Erythroblast (primary cell): ENCODE measurements around the gene UBXN6.

Experiments used
- DNase-seq, 2 experiments: peaks; one replicate each; lab custom pipeline; 2025; lab: John Stamatoyannopoulos, UW
- GATA1 ChIP-seq: IDR thresholded peaks from 2 replicates; pipeline ENCODE4 v1.6.1; 2011; ENCODE audit warnings: low read depth, mild to moderate bottlenecking, control low read depth, low read length, moderate library complexity
- POLR2A ChIP-seq: IDR thresholded peaks from 2 replicates; pipeline ENCODE4 v1.6.1; 2011; ENCODE audit warnings: mild to moderate bottlenecking, low read length

The UBXN6 gene

DNA sequence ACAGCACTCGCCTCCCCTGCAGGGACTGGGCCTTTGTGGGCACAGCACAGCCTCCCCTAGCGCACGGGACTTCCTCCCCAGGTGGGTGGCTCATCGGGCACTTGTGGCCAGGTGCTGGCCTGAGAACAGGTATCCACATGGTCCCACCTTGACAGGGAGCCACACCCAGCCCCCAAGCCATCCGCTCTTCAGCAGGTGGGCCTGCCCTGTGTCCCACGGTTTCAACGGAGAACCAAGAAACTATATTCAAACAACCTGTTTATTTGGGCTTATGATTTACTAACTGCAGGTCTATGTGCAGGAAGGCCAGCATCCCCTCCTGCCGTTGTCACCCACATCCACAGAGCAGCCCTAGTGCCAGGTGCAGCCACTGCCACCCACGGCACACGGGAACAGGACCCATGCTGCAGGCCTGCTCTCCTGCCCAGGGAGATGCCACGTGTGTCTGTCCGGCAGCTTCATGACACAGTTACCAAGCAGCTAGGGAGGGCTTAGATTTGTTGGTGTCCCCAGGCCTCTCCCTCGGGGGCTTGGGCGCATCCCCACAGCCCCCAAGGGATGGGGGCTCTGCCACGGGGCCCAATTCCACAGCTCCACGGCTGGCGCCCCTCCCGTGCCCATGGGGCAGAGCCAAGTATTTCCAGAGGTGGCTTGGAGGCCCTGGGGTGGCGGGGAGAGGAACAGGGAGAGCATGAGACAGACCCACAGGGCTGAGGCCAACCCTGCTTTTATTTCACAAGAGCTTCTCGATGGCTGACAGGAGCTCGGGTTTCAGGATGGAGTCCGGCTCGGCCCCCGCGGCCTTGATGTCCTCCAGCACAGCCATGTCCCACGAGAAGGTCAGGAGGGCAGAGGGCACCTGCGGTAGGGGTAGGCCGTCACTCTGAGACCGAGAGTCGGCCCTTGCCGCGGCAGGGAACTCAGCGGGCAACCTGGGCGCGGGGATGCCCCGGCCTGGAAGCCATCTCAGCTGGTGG is 12.5 kb downstream of the UBXN6 start:
- TF ChIP-seq POLR2A = peak; percentile 7
- no peak for TF ChIP-seq GATA1
- DNase-seq = no peak

DNA sequence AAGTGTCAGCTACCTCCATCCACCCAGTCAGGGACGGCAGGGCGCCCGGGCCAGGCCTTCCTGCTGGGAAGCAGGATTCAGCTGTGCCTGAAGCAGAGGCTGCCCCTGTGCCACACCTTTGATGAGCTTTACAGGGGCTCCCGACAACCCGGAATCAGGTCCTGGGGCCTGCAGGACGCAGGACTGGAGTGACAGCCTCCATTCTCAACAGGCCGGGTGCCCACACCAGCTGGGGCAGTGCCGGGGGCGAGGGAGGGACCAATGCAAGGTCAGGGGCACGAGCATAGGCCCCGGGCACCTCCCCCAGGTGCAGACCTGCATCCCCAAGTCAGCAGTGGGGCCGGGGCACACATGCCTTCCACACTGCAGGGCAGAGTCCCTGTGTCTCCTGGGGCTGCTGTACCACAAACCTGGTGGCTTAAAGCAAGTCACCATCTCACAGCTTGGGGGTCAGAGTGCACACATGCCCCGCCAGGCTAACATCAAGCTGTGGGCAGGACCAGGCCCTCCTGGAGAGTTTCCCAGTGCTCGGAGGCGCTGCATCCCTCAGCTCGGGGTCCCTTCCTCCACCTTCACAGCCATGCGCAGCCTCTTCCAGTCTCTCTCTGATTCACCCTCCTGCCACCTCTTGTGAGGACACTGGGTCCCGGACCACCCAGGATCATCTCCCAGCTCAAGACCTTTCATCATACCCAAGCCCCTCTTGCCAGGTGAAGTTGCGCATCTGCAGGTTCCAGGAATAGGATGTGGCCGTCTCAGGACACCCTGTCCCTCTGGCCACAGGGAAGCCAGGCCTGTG is 13.4 kb downstream of the UBXN6 start:
- DNase-seq = no peak
- TF ChIP-seq GATA1 = no peak
- TF ChIP-seq POLR2A = peak; percentile 26

DNA sequence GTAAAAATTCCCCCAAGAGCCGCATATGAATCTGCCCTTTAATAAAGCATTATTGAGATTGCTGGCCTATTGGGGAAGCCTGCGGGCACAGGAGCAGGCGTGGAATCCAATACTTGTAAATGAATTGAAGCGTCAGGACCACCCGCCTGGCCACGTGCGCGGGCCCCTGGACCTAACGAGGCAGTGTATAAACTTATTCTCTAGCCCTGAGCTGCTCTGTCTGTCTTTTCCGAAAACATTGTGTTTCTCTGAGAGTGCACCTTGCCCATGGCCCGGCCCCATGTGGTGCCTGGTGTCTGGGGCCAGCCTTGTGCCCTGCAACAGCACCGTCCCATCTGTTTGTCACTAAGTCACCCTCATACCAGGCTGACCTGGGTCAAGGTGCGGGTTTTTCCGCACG is 14.4 kb downstream of the UBXN6 start:
- no peak for DNase-seq
- no peak for TF ChIP-seq GATA1
- no peak for TF ChIP-seq POLR2A

DNA sequence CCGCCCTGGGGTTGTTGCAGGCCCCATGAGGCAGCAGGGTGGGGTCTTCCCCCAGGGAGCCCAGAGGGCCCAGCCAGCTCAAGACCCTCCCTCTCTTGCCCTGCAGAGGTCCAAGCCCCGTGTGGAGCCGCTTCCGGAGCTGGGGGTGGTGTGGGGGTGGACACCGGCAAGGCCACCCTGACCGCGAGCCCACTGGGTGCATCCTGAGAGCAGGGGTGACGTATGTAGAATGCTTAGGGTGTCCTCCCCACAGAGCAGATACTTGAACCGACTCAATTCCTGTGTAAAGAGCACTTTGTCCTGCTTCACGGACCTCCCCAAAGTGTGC is 14.8 kb downstream of the UBXN6 start:
- no peak for TF ChIP-seq POLR2A
- TF ChIP-seq GATA1 = no peak
- no peak for DNase-seq

DNA sequence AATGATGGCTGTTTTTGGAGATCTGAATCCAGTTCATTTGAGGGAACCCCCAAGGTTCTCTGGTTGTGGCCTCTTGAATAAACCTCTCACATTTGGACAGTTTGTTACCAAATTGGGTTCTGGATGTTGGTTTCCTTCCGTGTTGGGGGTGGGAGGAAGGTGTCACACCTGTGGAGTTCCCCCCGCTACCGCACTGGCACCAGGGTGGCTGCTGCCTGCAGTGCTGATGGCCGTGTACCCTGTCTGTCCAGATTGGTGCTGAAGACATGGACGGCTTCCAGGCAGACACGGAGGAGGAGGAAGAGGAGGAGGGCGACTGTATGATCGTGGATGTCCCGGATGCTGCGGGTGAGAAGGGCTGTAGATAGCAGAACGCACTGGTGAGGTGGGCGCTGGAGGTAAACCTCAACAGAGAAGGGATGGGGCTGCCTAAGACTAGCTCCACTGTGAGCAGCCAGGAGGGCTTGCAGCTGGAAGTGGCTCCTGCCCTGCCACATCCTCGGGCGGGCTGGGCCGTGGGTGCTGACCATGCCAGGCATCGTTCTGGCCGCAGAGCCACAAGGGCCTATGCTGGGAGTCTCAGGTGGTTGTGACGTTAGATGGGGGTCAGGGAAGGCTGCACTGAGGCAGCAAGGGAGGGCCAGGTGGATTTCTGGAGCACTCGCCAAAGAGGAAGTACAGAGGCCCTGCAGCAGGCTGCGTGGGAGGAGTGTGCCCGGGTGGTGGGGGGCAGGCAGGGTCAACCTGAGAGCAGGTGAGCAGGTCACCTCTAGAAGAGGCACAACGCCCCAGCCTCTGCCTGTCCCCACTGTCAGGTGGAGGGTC is 15.4 kb downstream of the UBXN6 start:
- TF ChIP-seq GATA1 = no peak
- no peak for TF ChIP-seq POLR2A
- DNase-seq = no peak

DNA sequence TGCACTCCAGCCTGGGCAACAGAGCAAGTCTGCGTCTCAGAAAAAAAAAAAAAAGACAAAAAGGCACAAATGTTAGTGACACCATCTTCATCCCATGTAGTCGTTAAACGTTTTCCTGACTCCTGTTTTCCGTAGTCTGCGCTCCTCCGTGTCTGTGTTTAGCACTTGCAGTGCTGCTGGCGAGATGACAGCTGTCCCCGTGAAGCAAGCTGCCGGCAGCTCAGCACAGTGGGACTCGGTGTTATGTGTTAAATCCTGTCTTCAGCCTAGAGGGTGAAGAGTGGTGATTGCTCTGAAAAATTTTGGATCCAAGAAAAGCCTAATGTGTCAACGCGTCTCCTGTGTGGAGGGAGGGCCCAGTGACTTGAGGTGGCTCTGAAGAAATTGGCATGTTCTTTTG is 18.4 kb downstream of the UBXN6 start:
- TF ChIP-seq POLR2A (no peak), GATA1 (no peak)
- DNase-seq = no peak

DNA sequence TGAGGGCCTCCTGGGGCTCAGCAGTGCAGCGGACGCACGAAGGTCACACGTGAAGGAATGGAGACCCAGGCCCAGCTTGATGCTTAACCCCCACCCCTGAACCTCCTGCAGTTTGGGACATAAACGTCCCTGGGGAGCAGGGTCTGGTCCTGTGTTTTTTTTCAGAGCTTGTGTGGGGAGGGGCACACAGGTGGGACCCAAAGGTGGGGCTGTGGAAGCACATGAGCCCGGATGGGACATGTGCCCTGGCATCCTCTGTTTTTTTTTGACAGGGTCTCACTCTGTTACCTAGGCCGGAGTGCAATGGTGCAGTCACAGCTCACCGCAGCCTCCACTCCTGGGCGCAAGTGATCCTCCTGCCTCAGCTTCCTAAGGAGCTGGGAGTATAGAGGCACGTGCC is 20.5 kb downstream of the UBXN6 start:
- TF ChIP-seq GATA1 (no peak), POLR2A (no peak)
- no peak for DNase-seq

DNA sequence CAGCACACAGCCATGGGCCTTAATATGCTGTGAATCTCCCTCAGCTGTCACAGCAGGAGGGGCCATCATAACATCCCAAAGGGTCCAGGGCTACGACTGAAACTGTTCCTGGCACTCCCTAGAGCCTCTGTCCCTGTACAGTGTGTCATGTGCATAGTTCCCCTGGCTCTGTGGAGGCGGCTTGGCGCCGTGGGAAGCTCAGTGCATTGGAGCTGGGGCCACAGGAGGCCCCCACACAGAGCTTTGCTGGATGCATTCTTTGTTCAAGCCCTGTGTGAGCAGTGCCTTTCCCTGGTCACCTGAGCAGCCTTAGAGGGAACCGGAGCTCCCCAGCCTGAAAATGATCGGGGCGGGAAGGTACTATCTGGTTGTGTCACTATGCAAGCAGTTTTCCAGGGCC is 21.4 kb downstream of the UBXN6 start:
- TF ChIP-seq GATA1 = no peak
- no peak for TF ChIP-seq POLR2A
- DNase-seq = no peak

DNA sequence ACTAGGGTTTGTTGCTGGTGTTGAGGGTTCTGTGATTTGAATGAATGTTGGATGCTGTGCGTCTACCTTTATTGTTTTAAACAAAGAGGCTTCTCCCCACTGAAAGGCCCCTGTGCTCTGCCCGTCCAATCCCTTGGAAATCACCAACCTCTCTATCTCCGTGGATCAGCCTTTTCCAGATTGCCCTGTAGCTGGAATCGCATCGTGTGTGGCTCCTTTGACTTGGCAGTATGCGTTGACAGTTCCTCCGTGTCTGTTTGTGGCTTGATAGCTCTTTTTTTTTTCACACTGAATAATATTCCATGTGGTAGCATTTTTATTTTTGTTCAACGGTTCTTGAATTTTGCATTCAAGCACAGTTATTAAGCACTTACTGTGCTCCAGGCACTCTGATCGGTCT is 23.2 kb downstream of the UBXN6 start:
- no peak for TF ChIP-seq GATA1

DNA sequence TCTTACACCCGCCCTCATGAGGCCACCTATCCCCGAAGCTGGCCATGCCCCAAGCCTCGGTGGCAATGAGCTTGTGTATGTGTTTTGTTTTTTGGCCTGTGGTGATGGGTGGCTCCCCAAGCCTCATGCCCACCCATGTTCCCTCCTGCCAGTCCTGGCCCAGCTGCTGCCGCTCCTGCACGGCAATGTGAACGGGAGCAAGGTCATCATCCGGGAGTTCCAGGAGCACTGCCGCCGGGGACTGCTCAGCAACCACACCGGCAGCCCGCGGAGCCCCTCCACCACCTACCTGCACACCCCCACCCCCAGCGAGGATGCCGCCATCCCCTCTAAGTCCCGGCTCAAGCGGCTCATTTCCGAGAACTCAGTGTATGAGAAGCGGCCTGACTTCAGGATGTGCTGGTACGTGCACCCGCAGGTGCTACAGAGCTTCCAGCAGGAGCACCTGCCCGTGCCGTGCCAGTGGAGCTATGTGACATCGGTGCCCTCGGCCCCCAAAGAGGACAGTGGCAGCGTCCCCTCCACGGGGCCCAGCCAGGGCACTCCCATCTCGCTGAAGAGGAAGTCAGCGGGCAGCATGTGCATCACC is 24.6 kb downstream of the UBXN6 start:
- no peak for DNase-seq
- TF ChIP-seq GATA1 = no peak
- TF ChIP-seq POLR2A = no peak

More for the DNA sequence above, 23.2 kb downstream of the UBXN6 start:
- DNase-seq = no peak

DNA sequence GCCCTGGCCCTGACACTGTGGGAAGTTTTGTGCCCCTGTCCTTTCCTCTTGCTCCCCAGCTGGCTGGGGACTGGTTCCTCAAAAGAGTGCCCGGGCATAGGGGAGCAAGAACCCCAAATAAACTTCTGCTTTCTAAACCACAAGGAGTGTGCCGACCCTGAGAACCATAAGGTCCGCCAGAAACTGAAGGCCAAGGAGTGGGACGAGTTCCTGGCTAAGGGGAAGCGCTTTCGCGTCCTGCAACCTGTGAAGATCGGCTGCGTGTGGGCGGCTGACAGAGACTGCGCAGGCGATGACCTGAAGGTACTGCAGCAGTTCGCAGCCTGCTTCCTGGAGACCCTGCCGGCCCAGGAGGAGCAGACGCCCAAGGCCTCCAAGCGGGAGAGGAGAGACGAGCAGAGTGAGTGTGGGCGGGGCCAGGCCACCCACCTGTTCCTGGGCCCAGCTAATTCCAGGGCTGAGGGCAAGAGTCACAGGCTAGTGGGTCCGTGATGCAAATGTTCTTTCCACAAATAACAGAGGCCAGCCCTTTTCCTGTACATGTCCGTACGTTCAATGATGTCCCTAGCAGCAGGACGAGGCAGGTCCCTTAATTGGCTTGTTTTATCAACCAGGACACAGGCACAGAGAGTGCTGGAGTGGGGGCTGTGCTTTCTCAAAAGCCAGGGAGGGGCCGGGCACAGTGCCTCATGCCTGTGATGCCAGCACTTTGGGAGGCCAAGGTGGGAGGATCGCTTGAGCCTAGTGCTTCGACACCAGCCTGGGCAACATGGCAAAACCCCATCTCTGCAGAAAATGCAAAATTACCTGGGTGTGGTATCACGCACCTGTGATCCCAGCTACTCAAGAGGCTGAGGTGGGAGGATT is 25.6 kb downstream of the UBXN6 start:
- TF ChIP-seq POLR2A (no peak), GATA1 (no peak)
- no peak for DNase-seq

DNA sequence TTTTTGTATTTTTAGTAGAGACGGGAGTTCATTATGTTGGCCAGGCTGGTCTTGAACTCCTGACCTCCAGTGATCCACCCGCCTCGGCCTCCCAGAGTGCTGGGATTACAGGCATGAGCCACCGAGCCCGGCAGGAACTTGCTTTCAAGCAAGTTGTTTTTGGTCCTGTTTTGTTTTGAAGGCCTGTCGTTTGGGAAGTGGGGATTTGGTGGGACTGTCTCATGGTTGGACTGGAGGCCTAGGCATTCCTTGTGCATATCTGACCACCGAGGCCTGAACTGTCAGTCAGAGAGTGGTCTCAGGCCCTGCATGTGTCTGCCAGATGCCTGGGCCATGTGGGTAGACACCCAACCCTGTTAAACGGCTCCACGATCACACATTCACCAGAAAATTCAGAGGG is 26.3 kb downstream of the UBXN6 start:
- no peak for DNase-seq

DNA sequence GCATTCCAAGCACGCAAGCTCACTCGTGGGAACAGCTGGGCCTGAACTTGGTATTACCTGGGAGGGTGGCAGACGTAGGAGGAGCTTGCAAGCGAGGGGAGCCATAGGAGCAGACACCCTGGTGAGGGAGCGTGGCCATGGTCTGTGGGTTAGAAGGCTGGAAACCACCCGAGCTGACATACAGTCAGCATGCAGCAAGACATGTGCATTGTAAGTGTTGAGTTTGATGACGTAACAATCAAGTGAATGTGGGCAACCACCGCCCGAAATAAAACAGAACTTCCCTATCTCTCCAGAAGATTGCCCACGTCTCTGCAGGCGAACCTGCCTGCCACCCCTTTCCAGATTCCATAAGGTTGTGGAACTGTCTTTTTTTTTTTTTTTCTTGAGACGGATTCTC is 26.8 kb downstream of the UBXN6 start:
- DNase-seq = no peak

More for the DNA sequence above, 26.3 kb downstream of the UBXN6 start:
- TF ChIP-seq POLR2A (no peak), GATA1 (no peak)

DNA sequence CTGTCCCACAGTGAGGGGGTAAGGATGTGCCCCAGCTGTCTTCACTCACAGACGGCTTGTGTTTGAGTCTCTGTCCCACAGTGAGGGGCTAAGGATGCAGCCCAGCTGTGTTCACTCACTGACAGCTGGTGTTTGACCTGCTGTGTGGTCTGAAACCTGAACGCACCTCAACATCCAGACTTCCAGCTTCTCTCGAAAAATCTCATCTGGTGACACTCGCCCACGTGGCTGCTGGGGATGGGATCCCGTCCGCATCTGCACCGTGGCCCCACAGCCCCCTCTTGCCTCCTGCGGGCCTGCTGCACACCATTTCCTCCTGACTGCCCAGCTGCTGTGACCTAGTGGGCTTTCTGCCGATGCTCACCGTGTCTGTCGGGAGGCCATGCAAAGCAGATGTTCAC is 27.8 kb downstream of the UBXN6 start:
- TF ChIP-seq GATA1 (no peak), POLR2A (no peak)
- DNase-seq = no peak

More for the DNA sequence above, 26.8 kb downstream of the UBXN6 start:
- TF ChIP-seq GATA1 (no peak), POLR2A (no peak)
